Type B pancreatic cell (in vitro differentiated cells): Measurements from ENCODE around the gene SGMS1. TPM values are rescaled to one million over a fixed set of nuclear protein-coding genes. Genes with fewer than 3 reads are reported as not detected.
"Not testable (repeated sequence)": the region's sequence is repeated elsewhere in the genome, so short reads cannot be mapped to it uniquely, and the experiment has no call there.

Experiments
- DNase-seq: peaks from one replicate; pipeline ENCODE4 v3.0.0; 2021; ENCODE audit warnings: mixed read lengths; ENCODE audit not compliant: unreplicated experiment; ENCODE audit errors: extremely low spot score
- H3K27ac Mint-ChIP-seq: 2 replicates; pipeline ENCODE4 v1.8.0; 2021; ENCODE audit warnings: mild to moderate bottlenecking, mixed read lengths
- H3K27me3 Mint-ChIP-seq: 2 replicates; pipeline ENCODE4 v1.8.0; 2021; ENCODE audit warnings: mixed read lengths
- H3K36me3 Mint-ChIP-seq: 2 replicates; pipeline ENCODE4 v1.8.0; 2021; ENCODE audit warnings: mixed read lengths
- H3K4me1 Mint-ChIP-seq: one replicate; pipeline ENCODE4 v1.8.0; 2021; ENCODE audit warnings: mixed read lengths; ENCODE audit not compliant: unreplicated experiment
- H3K4me3 Mint-ChIP-seq: 2 replicates; pipeline ENCODE4 v1.8.0; 2021; ENCODE audit warnings: mild to moderate bottlenecking, mixed read lengths
- H3K9me3 Mint-ChIP-seq: 2 replicates; pipeline ENCODE4 v1.8.0; 2021; ENCODE audit warnings: mixed read lengths
- total RNA-seq: library from RNA; stranded (reverse); gene quantifications from 2 replicates; pipeline ENCODE4 v1.2.1, GENCODE V29; 2021; ENCODE audit warnings: low replicate concordance
- TF ChIP-seq, protein P1 (sequence below): fragments of 200-600 bp; sonication (generic); conservative IDR thresholded peaks from 2 replicates; pipeline ENCODE4 v1.5.0; 2021; ENCODE audit warnings: antibody characterized with exemption, mild to moderate bottlenecking

The SGMS1 gene
- total RNA-seq, 1 donor from 2014 or later: 15.1 TPM

DNA sequence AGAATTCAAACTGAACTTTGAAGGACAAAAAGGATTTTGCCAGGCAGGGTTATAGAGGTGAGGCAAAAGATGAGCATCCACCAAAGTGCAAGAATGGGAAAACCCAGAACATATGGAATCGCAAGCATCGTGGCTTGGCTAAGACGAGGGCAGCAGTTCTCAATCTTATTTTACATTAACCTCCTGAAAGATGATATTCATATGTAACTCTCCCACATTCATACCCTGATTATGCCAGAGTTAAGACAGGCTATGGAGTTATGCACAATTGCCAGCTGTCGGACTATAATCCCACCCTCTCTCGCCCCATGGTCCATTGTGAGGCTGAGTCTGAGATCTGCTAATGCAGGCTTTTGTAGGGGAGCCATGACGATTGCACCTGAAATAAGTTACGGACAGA is 351.2 kb downstream of the SGMS1 start:
- Mint-ChIP-seq H3K9me3 (no peaks in the 10 kb centered on the region), H3K4me1 (no peaks in the 10 kb centered on the region), H3K27ac (no peak overlapping the region), H3K36me3 (no peaks in the 10 kb centered on the region), H3K27me3 (peaks cover 16% of the 10 kb centered on the region), H3K4me3 (no peak overlapping the region)
- TF ChIP-seq, protein P1, sequence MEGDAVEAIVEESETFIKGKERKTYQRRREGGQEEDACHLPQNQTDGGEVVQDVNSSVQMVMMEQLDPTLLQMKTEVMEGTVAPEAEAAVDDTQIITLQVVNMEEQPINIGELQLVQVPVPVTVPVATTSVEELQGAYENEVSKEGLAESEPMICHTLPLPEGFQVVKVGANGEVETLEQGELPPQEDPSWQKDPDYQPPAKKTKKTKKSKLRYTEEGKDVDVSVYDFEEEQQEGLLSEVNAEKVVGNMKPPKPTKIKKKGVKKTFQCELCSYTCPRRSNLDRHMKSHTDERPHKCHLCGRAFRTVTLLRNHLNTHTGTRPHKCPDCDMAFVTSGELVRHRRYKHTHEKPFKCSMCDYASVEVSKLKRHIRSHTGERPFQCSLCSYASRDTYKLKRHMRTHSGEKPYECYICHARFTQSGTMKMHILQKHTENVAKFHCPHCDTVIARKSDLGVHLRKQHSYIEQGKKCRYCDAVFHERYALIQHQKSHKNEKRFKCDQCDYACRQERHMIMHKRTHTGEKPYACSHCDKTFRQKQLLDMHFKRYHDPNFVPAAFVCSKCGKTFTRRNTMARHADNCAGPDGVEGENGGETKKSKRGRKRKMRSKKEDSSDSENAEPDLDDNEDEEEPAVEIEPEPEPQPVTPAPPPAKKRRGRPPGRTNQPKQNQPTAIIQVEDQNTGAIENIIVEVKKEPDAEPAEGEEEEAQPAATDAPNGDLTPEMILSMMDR: no peak
- DNase-seq: no peak

DNA sequence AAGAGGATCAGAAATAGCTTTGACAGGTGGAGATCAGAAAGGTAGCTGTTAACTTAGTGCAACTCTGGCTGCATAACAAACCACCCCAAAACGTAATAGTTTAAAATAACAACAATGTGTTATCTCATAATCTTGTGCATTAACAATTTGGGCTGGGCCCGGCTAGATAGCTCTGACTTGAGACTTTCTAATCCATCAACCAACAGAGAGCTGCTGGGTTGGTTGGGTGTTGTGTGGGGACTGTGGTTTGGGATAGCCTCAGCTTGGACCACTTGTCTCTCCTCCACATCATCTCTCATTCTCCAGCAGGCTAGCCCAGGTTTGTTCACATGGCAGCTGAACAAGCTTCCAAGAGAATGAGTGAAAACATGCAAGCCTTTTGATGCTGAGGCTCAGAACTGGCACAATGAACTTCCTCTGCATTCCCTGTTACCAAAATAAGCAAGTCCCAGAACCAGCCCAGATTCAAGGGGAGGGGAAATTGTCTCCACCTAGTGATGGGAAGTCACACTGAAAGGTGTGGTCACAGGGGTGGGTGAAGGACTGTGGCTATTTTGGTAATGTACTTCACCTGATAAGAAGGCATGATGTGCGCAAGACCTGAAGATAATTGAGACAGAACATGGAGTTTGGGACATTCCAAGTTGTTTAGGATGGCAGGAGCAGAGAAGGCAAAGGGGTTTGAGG is 352.0 kb downstream of the SGMS1 start:
- no peaks in the 10 kb centered on the region for H3K9me3 Mint-ChIP-seq
- no peak overlapping the region for H3K27ac Mint-ChIP-seq
- TF ChIP-seq, protein P1: no peak
- DNase-seq: no peak
- peaks cover 11% of the 10 kb centered on the region for H3K27me3 Mint-ChIP-seq
- H3K4me3 Mint-ChIP-seq: no peak overlapping the region
- H3K4me1 Mint-ChIP-seq: no peaks in the 10 kb centered on the region
- H3K36me3 Mint-ChIP-seq: no peaks in the 10 kb centered on the region

DNA sequence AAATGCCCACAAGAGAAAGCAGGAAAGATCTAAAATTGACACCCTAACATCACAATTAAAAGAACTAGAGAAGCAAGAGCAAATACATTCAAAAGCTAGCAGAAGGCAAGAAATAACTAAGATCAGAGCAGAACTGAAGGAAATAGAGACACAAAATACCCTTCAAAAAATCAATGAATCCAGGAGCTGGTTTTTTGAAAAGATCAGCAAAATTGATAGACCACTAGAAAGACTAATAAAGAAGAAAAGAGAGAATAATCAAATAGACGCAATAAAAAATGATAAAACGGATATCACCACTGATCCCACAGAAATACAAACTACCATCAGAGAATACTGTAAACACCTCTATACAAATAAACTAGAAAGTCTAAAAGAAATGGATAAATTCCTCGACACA is 355.9 kb downstream of the SGMS1 start:
- H3K27me3 Mint-ChIP-seq: peaks cover 17% of the 10 kb centered on the region
- H3K4me1 Mint-ChIP-seq, H3K9me3 Mint-ChIP-seq: not testable (repeated sequence)

DNA sequence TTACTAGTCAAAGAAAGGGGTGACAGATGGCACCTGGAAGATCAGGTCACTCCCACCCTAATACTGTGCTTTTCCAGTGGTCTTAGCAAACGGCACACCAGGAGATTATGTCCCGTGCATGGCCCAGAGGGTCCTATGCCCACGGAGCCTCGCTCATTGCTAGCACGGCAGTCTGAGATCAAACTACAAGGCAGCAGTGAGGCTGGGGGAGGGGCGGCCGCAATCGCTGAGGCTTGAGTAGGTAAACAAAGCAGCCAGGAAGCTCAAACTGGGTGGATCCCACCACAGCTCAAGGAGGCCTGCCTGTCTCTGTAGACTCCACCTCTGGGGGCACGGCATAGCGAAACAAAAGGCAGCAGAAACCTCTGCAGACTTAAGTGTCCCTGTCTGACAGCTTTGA is 361.1 kb downstream of the SGMS1 start:
- DNase-seq, H3K27ac Mint-ChIP-seq, H3K9me3 Mint-ChIP-seq, H3K36me3 Mint-ChIP-seq, H3K4me1 Mint-ChIP-seq, H3K4me3 Mint-ChIP-seq: not testable (repeated sequence)
- peaks cover 16% of the 10 kb centered on the region for H3K27me3 Mint-ChIP-seq

More for the DNA sequence above, 355.9 kb downstream of the SGMS1 start:
- not testable (repeated sequence) for DNase-seq, H3K27ac Mint-ChIP-seq, H3K36me3 Mint-ChIP-seq, H3K4me3 Mint-ChIP-seq

DNA sequence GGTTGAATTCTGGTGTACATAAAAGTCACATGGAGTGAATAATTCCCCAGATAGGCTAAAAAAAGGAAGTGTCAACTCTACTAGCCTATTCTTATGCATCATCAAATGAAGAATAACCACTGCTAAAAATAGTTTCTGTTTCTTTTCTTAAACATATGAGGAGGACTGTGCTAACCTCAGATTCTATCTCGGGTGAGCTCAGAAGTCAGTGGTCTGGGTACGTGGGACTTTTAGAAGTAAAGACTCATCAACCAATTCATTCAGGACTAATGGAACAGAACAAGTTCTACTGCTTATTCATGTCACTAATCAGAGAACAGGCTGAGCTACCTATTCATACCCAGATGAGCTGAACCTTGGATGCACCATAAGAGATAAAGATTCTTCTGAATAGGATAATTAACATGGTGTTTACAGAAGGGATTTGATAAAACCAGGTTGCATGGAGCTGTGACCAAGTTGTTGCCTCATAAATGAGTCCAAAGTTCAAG is 362.9 kb downstream of the SGMS1 start:
- no peak overlapping the region for H3K27ac Mint-ChIP-seq
- no peak overlapping the region for H3K4me3 Mint-ChIP-seq
- H3K4me1 Mint-ChIP-seq: no peaks in the 10 kb centered on the region
- no peak for DNase-seq
- H3K27me3 Mint-ChIP-seq: peaks cover 22% of the 10 kb centered on the region
- no peaks in the 10 kb centered on the region for H3K36me3 Mint-ChIP-seq
- TF ChIP-seq, protein P1: no peak
- no peaks in the 10 kb centered on the region for H3K9me3 Mint-ChIP-seq

Other genes starting within 250 kb of the SGMS1 start
- 3.7 and 6.0 TPM in 2 replicates for gene ASAH2B, start 116.0 kb upstream of the SGMS1 start, total RNA-seq